Stromal cell of bone marrow (primary cell): ENCODE measurements around the gene ADSS1.
"Not testable (repeated sequence)": the region's sequence is repeated elsewhere in the genome, so short reads cannot be mapped to it uniquely, and the experiment has no call there.

Experiments used
- DNase-seq: peaks from one replicate; pipeline ENCODE4 v3.0.0-alpha.2; 2012; ENCODE audit warnings: low read depth

Gene ADSS1

DNA sequence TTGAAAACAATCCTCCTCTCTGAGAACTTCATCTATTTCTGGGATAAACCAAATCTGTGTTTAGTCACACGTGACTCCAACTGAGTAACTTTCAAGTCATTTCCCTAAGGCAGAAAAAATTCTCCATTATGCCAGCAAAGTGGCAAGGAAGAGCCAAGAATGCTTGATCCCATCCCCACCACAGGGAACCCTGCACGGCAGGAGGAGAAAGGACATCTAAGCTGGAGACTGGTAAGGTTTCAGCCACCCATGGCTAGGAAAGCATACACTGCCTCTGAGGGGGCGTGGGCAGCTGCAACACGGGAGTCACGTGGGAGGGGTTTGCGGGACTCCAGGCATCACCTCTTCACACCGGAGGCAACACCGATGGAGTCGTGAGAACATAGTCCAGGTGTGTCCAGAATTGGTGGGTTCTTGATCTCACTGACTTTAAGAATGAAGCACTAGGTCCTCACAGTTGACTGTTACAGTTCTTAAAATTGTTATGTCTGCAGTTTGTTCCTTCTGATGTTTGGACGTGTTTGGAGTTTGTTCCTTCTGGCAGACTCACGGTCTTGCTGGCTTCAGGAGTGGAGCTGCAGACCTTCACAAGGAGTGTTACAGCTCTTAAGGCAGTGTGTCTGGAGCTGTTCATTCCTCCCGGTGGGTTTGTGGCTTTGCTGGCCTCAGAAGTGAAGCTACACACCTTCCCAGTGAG, 26.2 kb downstream of the ADSS1 start:
- DNase-seq = peak; percentile 36

DNA sequence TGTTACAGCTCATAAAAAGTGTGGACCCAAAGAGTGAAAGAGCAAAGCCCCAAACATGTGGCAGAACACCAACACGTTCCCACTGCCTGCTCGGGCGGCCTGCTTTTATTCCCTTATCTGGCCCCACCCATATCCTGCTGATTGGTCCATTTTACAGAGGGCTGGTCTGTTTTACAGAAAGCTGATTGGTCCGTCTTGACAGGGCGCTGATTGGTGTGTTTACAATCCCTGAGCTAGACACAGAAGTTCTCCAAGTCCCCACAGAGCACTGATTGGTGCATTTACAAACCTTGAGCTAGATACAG, 26.7 kb downstream of the ADSS1 start:
- not testable (repeated sequence) for DNase-seq

DNA sequence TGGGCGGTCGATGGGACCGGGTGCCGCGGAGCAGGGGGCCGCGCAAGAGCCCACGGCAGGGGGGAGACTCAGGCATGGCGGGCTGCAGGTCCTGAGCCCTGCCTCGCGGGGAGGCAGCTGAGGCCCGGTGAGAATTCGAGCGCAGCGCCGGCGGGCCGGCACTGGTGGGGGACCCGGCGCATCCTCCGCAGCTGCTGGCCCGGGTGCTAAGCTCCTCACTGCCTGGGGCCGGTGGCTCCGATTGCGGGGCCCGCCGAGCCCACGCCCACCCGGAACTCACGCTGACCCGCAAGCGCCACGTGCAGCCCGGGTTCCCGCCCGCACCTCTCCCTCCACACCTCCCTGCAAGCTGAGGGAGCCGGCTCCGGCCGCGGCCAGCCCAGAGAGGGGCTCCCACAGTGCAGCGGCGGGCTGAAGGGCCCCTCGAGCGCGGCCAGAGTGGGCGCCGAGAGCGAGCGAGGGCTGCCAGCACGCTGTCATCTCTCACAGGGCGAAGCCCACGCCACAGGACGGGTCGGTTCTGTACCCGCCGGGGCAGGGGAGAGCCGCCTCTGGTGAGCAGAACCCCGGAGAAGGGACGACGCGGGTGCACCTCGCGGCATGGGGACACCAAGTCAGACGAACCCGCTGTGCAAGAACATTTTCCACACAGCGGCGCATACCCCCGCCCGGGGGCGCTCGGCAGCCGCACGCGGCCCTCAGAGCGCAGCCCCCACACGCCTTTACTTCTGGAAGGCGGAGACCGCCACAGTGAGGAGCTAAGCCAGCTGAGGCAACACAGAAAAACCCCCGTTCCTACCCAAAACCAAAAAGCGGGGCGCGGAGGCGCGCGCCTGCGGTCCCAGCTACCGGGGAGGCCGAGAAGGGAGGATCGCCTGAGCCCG, 27.8 kb downstream of the ADSS1 start:
- no peak for DNase-seq

DNA sequence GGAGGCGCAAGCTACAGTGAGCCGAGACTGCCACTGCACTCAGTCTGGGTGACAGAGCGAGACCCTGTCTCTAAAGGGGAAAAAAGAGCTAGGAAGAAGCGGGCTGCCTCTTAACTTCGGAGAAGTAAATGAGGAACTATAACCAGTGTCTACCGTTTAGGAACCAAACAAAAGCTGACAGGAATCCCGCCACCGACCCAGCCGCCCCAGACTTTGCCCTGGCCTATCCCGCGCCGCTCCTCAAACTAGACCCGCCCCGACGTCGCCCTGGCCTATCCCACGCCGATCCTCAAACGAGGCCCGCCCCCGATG, 28.4 kb downstream of the ADSS1 start:
- no peak for DNase-seq

DNA sequence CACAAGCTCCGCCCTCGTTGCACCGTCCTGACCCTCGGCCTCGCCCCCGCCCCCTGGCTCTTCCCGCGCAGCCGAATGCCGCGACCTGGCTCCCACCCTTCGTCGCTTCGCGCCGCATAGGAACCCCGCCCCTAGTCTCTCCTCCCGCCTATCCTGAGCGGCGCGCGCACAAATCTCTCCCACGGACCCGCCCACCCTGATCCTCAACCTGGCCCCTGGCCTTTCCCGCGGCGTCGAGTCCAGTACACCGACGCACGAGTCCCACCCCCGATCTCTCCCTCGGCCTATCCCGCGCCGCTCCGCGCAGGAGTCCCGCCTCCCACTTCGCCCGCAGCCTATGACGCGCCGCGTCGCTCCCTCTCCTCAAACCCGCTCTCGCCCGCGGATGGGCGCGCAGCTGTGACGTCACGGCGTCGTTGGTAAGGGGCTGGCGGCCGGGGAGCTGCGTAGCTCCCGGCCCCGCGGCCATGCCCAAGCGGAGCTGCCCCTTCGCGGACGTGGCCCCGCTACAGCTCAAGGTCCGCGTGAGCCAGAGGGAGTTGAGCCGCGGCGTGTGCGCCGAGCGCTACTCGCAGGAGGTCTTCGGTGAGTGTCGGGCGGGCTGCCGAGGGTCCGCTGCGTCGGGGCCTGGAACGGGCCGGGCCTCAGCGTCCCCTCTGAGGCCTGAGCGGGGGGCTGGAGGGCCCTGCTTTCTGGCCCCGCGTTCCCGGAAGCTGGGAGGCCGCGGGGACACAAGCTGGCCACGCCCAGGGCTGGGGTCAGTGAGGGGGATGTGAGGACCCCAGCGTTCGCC, 28.9 kb downstream of the ADSS1 start, which contains the start of gene SIVA1:
TSS of gene SIVA1 (plus strand) at position 413 of the 793 bp plus-strand sequence. CDS start at position 468, 55 bp downstream.
- peak; percentile 97 for DNase-seq

DNA sequence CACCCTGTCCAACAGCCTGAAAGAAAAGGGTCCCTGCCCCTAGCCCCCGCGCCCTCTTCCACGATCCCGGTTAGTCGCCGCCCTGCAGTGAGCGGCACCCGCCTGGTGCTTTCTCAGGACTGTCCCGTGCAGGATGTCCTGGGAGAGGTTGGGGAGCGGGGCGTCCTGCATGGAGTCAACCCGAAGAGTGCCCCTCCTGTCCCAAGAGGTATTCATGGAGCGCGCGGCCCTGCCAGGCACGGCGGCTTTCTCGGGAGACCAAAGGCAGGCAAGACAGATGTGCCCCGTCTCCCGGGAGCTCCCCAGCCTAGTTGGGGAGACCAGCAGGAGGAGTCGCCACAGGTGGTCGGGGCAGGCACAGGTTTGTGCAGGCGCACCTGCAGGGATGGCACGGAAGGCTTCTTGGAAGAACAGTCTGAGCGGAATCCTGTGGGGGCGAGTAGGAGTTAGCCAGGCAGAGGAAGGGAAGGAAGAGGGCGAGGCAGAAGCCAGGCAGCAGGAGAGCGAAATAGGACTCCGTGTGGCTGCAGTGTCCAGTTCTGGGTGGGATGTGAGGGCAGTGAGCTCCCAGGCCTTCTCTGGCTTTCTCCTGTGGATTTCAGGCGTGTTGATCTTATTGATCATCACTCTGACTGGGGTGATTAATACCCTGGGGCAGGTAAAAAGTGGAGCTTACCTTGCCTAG, 29.6 kb downstream of the ADSS1 start:
- DNase-seq = no peak

DNA sequence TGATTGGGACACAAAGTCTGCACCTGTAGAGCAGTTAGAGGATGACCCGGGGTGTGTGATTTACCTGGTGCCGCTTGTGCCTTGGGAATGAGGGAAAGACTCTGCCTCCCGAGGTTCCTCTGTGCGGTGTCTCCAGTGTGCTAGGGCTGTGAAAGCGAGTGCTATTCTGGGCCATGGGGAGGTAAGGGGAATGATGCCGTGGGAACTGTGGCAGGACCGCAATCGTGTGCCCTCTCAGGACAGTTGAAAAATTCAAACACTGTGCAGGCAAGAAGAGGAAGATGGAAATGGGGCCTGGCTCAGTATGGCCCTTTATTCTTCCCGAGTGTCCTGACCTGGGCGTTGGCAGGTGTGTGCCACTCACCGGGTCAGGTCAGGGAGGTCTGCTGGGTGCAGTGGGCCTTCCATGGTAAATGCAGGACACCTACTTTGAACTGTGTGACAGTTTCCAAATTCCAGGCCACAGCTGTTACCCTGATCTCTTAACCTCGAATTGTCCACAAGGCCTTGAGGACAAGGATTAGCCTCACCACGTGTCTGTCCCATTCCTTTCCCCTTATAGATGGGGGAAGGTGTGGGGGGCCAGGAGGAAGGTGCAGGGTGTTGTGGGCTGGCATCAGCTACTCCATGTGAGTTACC, 30.3 kb downstream of the ADSS1 start:
- no peak for DNase-seq

DNA sequence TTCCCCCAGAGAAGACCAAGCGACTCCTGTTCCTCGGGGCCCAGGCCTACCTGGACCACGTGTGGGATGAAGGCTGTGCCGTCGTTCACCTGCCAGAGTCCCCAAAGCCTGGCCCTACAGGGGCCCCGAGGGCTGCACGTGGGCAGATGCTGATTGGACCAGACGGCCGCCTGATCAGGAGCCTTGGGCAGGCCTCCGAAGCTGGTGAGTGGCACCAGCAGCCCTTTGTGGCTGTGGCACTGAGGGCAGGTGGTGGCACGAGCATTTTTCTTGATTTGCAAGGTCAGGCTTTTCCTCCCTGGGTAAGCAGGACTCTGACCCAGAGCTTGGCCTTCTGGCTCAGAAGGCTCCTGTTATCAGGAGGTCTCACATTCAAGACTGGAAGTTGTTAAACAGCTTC, 31.6 kb downstream of the ADSS1 start:
- DNase-seq = no peak

DNA sequence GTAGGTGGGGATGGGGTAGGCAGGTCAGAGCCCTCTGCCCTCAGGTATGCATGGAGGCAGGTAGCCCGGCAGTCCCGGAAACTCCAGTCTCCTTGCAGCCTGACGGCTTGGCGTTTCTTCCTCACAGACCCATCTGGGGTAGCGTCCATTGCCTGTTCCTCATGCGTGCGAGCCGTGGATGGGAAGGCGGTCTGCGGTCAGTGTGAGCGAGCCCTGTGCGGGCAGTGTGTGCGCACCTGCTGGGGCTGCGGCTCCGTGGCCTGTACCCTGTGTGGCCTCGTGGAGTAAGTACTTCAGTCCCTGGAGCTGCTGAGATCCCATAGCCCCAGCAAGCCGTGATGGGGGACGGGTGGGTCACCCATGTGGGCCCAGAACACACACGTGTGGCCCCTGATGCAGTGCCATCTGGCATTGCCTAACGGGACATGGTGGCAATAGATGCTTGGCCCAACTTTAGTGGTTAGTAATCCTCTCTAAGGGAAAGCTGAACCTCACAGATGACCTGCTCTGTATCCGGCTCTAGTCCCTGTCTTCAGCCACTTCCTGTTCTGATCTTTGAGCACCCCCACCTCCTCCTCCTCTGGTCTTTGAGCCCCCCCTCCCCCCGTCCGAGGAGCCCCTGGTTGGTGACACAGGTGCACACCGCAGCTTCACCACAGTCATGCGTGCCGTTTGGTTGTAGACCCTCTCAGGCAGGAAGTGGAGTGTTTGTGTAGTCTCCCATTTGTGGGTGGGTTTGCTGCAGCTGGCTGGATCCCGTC, 32.6 kb downstream of the ADSS1 start:
- no peak for DNase-seq

DNA sequence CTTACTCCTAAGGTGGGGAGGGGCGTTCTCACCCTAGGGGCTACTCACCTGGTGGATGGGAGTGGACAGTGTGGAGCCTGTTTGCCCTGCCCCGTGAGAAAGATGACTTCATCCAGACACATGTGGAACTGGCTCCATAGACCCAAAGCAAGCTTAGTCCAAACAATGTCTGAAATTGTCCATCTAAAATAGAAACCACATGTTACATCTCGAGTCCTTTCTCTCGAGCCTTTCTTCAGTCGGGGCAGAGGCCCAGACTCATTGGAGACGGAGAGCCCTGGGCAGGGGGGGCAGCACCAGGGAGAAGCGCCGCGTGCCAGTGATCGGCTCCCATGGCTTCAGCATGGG, 33.2 kb downstream of the ADSS1 start:
- no peak for DNase-seq

DNA sequence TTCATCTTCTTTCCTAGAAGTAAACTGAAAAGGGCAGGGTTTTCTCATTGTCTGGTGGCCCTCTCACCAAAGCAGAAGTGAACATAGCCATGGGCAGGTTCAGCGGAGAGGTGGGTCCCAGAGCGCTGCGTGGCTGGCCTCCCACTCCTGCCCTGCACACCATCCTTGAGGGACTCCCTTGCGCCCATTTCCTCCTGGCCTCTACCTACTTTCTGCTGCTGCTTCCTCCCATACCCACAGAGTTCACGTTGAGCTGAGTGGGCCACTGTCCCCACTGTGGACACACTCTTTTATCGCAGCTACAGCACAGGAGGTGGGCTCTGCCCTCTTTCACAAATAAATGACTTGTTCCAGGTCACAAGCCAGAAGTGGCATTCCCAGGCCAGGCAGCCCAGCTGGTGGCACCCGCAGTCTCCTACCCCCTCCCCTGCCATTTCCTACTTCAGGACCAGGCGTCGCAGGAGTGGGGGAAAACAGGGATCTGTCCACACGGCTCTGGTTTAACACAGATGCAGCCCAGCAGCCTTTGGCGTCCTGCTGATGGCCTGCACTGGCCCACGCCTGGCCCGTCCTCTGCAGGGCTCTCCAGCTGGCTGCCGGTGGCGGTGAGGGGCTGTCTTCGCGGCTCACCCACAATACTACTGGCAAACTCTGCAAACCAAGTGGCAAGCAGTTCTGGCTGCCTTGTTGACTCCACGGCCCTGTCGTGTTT, 33.8 kb downstream of the ADSS1 start:
- no peak for DNase-seq

DNA sequence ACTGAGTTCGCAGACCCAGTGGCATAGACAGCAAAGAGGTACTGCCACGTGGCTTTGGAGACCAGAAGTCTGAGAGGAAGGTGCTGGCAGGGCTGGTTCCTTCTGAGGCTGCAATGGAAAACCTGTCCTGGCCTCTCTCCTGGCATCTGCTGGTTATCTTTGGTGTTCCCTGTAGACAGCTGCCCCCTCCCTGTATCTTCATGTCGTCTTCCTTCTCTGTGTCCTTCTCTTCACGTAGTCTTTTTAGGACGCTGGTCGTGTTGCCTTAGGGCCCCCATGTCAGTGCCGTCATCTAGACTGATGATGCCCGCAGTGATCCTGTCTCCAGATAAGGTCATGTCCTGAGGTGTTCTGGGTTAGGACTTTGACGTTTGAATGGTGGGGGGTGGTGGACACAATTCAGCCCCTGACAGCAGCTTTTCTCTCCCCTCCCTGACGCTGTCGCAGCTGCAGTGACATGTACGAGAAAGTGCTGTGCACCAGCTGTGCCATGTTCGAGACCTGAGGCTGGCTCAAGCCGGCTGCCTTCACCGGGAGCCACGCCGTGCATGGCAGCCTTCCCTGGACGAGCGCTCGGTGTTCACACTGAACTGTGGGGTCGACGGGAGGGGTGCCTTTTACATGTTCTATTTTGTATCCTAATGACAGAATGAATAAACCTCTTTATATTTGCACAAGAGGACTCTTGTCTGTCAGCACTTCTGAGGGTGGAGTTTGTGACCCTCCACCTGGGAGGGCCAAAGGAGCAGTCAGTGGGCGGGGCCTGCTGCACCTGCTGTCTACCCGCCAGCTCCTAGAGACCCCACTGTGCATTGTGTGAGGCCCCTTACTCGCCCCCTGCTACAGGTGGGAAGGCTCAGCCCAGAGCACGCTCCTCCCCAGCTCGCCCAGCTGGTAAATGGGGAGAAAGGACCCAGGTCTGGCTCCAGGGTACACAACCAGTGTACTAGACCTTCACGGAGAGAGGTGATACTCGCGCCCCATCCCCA, 35.2 kb downstream of the ADSS1 start:
- no peak for DNase-seq

DNA sequence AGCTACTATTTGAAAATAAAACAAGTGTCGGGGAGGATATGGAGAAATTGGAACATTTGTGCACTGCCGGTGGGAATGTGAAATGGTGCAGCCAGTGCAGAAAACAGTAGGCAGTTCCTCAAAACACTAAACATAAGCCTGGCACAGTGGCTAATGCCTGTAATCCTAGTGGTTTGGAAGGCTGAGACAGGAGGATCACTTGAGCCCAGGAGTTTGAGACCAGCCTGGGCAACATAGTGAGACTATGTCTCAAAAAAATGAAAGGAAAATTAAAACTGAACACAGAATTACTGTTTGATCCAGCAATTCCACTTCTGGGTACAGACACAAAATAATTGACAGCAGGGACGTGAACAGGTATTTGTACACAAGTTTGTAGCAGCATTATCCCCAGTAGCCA, 41.5 kb downstream of the ADSS1 start:
- no peak for DNase-seq

DNA sequence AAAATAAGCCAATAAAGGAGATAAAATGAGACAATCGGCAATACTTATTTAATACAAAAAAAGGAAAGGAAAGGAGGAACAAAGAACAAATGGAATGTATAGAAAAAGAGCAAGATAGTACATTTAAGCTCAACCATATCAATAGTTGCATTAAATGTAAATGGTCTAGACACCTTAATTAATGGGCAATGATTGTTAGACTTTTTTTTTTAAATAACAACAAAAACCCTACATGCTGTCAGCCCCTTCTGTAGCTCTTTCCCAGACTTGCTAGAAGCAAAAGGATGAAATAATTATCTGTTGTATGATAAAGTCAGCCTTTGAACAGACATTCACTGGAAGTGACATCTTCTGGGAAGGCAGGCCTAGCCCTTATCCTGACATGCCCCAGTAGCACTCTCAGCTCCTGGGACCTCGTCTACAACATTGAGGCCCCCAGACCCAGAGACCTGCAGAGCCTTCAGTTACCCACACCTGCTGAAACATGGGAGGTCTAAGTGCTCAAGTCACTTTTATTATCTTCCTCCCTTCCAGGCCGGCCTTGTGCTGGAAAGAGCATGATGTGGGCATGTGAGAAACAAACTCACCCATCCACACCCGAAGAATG, 42.3 kb downstream of the ADSS1 start:
- DNase-seq = no peak

DNA sequence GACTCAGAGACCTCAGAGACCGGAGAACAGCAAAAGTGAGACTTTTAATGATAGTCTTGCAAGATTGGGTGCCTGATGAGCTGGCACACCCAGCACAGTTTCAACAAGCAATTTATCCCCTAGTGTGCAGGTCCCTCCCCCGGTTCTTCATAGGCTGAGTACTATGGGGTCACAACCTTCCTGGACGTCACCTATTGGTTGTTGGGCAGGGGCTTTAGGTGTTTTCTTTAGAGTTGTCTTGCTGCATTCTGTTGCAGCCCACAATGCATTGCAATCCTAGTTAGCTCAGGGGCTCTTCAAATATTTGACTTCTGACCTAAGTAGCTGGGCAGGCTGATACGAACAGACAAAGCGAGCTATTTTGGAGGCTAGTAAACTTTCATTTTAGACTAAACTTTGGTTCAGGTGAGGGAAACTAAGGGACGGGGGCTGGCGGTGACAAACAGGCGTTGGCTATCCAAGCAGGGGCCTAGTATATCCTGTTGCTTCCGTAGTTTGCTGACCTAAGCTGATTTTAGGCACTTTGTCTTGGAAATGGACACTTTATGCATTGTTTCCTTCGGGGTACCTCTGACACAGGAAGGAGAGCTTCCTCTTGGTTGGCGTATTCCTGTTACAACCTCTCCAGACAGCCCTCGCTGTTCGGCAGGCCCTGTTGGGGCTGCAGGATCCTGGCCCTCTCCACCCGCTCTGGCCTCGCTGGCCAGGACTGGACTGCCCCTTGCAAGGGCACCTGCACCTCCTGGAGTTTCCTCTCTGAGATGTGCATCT, 43.0 kb downstream of the ADSS1 start:
- DNase-seq = no peak

DNA sequence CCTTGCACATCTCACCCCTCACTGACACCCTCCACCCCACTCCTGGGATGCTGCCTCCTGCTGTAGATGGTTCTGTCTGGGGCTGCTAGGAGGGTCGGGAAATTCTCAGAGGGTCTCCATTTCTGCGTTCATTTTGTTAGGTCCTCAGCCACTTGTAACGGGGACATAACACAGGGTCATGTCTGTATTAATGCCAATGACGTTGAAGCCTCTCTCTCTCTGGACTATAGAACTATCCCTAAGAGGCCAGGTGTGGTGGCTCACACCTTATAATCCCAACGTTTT, 43.5 kb downstream of the ADSS1 start:
- no peak for DNase-seq

DNA sequence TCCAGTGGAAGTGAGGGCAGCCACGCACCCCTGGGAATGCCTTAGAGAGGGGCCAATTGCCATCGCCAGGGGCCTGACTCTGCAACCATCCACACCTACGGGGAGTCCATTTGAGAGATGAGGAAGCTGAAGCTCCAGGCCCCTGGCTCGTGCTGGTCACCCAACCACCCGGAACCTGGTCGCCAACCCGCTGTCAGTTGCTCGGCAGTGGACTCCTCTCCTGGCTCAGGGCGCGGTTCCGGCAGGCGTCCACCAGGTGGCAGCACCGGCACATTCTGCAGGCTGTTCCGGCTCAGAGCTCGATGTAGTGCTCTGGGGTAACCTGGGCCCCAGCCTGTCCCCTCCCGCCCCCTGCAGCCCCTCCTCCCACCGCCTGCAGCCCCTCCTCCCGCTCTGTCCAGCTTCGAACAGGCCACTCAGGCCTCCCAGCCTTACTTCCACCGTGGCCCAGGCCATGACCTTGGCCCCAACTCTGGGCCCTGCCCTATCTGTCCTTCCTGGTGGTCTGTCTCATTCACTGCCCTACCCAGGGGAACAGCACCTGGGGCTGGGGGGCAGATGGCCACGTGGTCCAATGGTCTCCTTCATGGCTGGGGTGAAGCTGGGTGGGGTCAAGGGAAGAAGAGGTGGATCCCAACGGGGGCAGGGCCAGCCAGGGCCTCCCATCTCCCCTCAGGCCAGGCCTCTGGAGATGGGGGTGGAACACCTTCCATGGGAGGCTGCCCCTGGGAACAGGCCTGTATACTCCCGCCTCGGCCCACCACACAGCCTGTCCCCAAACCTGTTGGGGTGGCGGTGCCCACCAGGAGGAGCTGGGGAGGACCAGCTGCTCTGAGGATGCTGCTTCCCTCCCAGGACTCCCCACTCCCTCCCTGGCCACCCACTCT, 44.7 kb downstream of the ADSS1 start:
- DNase-seq = peak; percentile 48
